Measurements from ENCODE around the gene PCGF3. TPM values are rescaled to one million over a fixed set of nuclear protein-coding genes. Genes with fewer than 3 reads are reported as not detected.

The PCGF3 gene
- total RNA-seq, 6 experiments from 2014 or later = 13.0 to 23.5 (median 14.7) TPM

DNA sequence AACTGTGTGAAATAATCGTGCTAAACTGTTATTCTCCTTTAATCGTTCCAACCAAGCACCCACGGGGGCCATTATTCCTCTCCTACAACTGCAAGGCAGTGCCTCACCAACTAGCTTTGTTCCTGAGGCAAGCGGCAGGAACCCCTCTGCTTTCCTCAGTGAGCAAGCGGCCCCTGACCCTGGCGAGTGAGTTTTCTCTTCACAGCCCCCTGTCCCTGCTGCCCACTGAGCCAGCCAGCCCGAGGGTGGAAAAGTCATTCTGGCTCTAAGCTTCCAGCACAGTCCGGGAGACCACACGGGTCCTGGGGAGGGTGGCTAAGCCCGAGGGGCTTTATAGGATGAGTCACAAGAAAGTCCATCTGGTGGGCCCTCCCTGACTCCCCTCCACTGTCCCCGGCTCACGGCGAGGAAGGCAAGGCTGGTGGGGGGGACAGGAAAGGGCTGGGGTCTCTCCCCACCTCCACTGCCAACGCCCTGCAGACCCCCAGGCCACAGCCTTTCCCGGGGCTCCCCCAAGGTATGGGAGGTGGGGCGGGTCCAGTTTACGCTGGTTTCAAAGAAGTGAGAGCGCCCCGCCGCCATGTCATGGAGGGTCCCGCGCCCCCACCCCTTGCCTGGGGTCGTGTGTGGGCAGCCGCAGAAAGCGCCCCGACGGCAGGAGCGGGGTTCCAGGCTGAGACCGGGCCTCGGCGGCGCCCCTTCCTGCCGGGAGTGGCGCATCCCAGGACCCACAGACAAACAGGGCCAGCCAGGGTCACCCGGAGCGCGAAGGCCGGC is 75.3 kb downstream of the PCGF3 start:
- Histone ChIP-seq H3K27me3 (no peaks in the 10 kb centered on the region), H3K4me3 (peak overlapping the region; percentile 87 to 96 (median 95)), H3K4me1 (peaks cover 0 to 41% (median 14%) of the 10 kb centered on the region in 4 donors), H3K36me3 (peaks cover 0 to 34% (median 6%) of the 10 kb centered on the region in 4 donors), H3K9me3 (no peaks in the 10 kb centered on the region), H3K27ac (peak overlapping the region; percentile 57 to 92 (median 86))
- TF ChIP-seq, protein P1, sequence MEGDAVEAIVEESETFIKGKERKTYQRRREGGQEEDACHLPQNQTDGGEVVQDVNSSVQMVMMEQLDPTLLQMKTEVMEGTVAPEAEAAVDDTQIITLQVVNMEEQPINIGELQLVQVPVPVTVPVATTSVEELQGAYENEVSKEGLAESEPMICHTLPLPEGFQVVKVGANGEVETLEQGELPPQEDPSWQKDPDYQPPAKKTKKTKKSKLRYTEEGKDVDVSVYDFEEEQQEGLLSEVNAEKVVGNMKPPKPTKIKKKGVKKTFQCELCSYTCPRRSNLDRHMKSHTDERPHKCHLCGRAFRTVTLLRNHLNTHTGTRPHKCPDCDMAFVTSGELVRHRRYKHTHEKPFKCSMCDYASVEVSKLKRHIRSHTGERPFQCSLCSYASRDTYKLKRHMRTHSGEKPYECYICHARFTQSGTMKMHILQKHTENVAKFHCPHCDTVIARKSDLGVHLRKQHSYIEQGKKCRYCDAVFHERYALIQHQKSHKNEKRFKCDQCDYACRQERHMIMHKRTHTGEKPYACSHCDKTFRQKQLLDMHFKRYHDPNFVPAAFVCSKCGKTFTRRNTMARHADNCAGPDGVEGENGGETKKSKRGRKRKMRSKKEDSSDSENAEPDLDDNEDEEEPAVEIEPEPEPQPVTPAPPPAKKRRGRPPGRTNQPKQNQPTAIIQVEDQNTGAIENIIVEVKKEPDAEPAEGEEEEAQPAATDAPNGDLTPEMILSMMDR (IDR thresholded peaks at IDR 0.05) = no peak
- no peak for TF ChIP-seq POLR2A (IDR thresholded peaks at IDR 0.05)
- DNase-seq (peak in 1 of 3 donors; percentile 63), ATAC-seq (no peak)
- 4% methylated on average over 16 of the region's 38 CpGs for WGBS (ENCODE audit: insufficient coverage, low coverage, low lambda C conversion rate, missing lambda C conversion rate)
- intact Hi-C loops (cut with DNase I) = no loop called here

- ATAC-seq = peak; percentile 90 to 95 (median 92)
- Histone ChIP-seq H3K27me3 (no peaks in the 10 kb centered on the region), H3K4me1 (peaks cover 0 to 41% (median 11%) of the 10 kb centered on the region in 4 donors), H3K36me3 (peaks cover 0 to 28% (median 3%) of the 10 kb centered on the region in 4 donors), H3K4me3 (peak overlapping the region; percentile 87 to 96 (median 95)), H3K9me3 (no peaks in the 10 kb centered on the region), H3K27ac (peak overlapping the region; percentile 73 to 92 (median 89))
- TF ChIP-seq, protein P1 (IDR thresholded peaks at IDR 0.05) = no peak
- peak; percentile 95 for TF ChIP-seq POLR2A (IDR thresholded peaks at IDR 0.05)
- under 1% methylated on average over 32 of the region's 57 CpGs for WGBS (ENCODE audit: insufficient coverage, low coverage, low lambda C conversion rate, missing lambda C conversion rate)
- peak; percentile 99 to 100 (median 99) for DNase-seq
- intact Hi-C loops (cut with DNase I) = no loop called here
Observed at GRCh38 chr4:781493-782216, 76.0 kb downstream of the PCGF3 start.

DNA sequence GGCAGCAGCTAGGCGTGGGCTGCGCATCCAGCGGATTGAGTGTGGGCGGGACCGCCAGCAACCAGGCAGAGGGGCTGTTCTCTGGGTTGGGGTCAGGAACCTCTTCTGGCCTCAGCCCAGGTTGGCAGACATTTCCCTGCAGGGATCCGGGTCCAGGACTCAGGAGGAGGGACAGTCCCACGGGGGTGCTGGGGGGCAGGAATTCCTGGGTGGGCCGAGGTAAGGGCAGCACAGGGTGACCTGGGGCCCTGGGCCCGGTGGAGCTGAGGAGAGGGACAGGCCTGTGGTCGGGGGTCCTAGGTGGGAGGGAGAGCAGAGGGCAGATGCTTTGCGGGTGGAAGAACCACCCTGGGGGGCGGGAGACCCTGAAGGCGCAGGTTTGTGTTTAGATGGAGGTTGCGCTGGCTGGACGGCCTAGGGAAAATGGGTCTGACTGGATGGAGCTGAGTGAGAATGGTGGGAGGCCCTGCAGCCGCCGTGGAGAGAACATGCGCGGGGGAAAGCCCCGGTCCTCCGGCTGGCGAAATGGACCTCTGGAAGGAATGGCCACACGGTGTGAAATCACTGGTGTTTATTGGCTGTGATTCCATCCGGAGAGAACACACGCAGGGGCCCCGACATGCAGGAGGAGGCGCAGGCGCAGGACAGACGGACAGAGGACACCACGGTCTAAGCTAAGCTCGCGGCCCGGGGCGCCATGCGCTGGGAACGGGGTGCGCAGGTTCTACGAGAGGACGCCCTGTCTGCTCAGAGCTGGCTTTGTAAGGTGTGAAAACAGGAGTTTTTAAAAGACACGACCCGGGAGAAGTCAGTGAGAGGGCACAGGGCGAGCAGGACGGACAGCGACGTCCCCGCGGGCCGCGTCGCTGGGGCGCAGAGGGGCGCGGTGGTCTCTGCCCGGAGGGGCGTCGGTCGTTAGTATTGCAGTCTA is 79.0 kb downstream of the PCGF3 start:
- Histone ChIP-seq H3K4me1 (peaks cover 0 to 36% (median 17%) of the 10 kb centered on the region in 4 donors), H3K4me3 (no peak overlapping the region), H3K36me3 (peaks cover 0 to 6% (median 0%) of the 10 kb centered on the region in 4 donors), H3K9me3 (no peaks in the 10 kb centered on the region), H3K27ac (no peak overlapping the region), H3K27me3 (no peaks in the 10 kb centered on the region)
- WGBS (ENCODE audit: insufficient coverage, low coverage, low lambda C conversion rate, missing lambda C conversion rate) = 79% methylated on average over 30 of the region's 57 CpGs
- DNase-seq = peak in 1 of 3 donors; percentile 30
- no peak for ATAC-seq
- intact Hi-C loops (cut with DNase I) = no loop called here
- TF ChIP-seq, protein P1 (IDR thresholded peaks at IDR 0.05) = no peak
- TF ChIP-seq POLR2A (IDR thresholded peaks at IDR 0.05) = no peak

Data from right lobe of liver (tissue), 6 donors.